Epithelial cell of esophagus (primary cell): ENCODE data around the gene ISLR2.
"Not testable (repeated sequence)": the region's sequence is repeated elsewhere in the genome, so short reads cannot be mapped to it uniquely, and the experiment has no call there.

ENCODE experiments used
- DNase-seq: peaks from one replicate; pipeline ENCODE4 v3.0.0; 2010; ENCODE audit warnings: low read depth
- H3K4me3 ChIP-seq: 2 replicates; pipeline ENCODE4 v1.5.1; 2011; ENCODE audit warnings: mild to moderate bottlenecking, low read length, control low read depth
- CTCF ChIP-seq: IDR thresholded peaks from 2 replicates; pipeline ENCODE4 v1.5.1; 2011; ENCODE audit warnings: low read depth, mild to moderate bottlenecking, low read length, control low read depth, inconsistent platforms; ENCODE audit not compliant: insufficient read depth; ENCODE audit errors: missing control alignments

The ISLR2 gene

GRCh38 chr15:74147051-74147450 lies 16.7 kb downstream of the ISLR2 start:
- H3K4me3 ChIP-seq: no peak overlapping the region
- DNase-seq: no peak
- no peak for TF ChIP-seq CTCF

- no peak for DNase-seq
- TF ChIP-seq CTCF: no peak
- H3K4me3 ChIP-seq: no peak overlapping the region
These were observed 25.5 kb downstream of the ISLR2 start for GRCh38 chr15:74155766-74156417.

- DNase-seq: no peak
- H3K4me3 ChIP-seq: no peak overlapping the region
- no peak for TF ChIP-seq CTCF
These were observed 26.5 kb downstream of the ISLR2 start for GRCh38 chr15:74156678-74157411.

GRCh38 chr15:74157868-74158827 lies 27.8 kb downstream of the ISLR2 start:
- no peak overlapping the region for H3K4me3 ChIP-seq
- no peak for TF ChIP-seq CTCF
- DNase-seq: no peak

GRCh38 chr15:74158855-74159650 lies 28.7 kb downstream of the ISLR2 start:
- DNase-seq: no peak
- TF ChIP-seq CTCF: no peak
- no peak overlapping the region for H3K4me3 ChIP-seq

GRCh38 chr15:74159773-74160172 lies 29.4 kb downstream of the ISLR2 start:
- DNase-seq: no peak
- no peak overlapping the region for H3K4me3 ChIP-seq
- TF ChIP-seq CTCF: no peak

GRCh38 chr15:74160390-74160789 lies 30.0 kb downstream of the ISLR2 start:
- not testable (repeated sequence) for H3K4me3 ChIP-seq, DNase-seq

- DNase-seq, H3K4me3 ChIP-seq: not testable (repeated sequence)
These were observed 31.8 kb downstream of the ISLR2 start for GRCh38 chr15:74162195-74162536.
